Panc1 (cell line): Measurements from ENCODE around the gene ABHD11. TPM values are rescaled to one million over a fixed set of nuclear protein-coding genes. Genes with fewer than 3 reads are reported as not detected.

Experiments used
- ATAC-seq: fragments of 200-7000 bp; cut with Tn5 transposase; 2 replicates; pipeline ENCODE4 v1.9.1; 2020; ENCODE audit warnings: mild to moderate bottlenecking, moderate library complexity
- BruUV-seq: library from RNA; stranded (reverse); fragments of 400-500 nt; replicated peaks from 2 replicates; lab custom pipeline; 2021; lab: Mats Ljungman, UMichigan
- CTCF ChIA-PET: fragments of 300-600 bp; sonication (Branson Sonifier 250); formaldehyde crosslinking; loops from one replicate; lab custom pipeline; 2022; ENCODE audit warnings: antibody characterized with exemption; lab: Charles Lee
- POLR2A ChIA-PET: fragments of 300-600 bp; sonication (Branson Sonifier 250); formaldehyde crosslinking; loops from one replicate; lab custom pipeline; 2022; ENCODE audit warnings: antibody characterized with exemption; lab: Charles Lee
- DNase-seq: peaks from one replicate; pipeline ENCODE4 v3.0.0-alpha.2; 2010; ENCODE audit warnings: low read depth, low spot score
- H3K27ac ChIP-seq: 2 replicates; pipeline ENCODE4 v1.5.1; 2011; ENCODE audit warnings: mild to moderate bottlenecking, low read length, inconsistent platforms
- H3K27me3 ChIP-seq: fragments of 200-500 bp; sonication (Bioruptor generic); 2 replicates; pipeline ENCODE4 v1.6.0; 2014; ENCODE audit warnings: low read length, inconsistent platforms; ENCODE audit not compliant: control insufficient read depth, insufficient read depth
- H3K36me3 ChIP-seq: fragments of 200-500 bp; sonication (Bioruptor generic); 2 replicates; pipeline ENCODE4 v1.5.1; 2014; ENCODE audit warnings: inconsistent platforms, mild to moderate bottlenecking, low read length, moderate library complexity; ENCODE audit not compliant: control insufficient read depth, insufficient read depth
- H3K4me1 ChIP-seq: 2 replicates; pipeline ENCODE4 v1.5.1; 2011; ENCODE audit warnings: inconsistent platforms, mild to moderate bottlenecking, low read length, moderate library complexity; ENCODE audit not compliant: control insufficient read depth, insufficient read depth
- H3K4me3 ChIP-seq, 2 experiments: 2 replicates each; pipeline ENCODE4 v1.5.1; 2011 to 2012; ENCODE audit warnings: low read depth in 2 of 2, low read length in 2 of 2, mild to moderate bottlenecking in 2 of 2, inconsistent platforms in 1 of 2, moderate library complexity in 1 of 2
- H3K9me3 ChIP-seq: fragments of 200-500 bp; sonication (Bioruptor generic); 2 replicates; pipeline ENCODE4 v1.5.1; 2014; ENCODE audit warnings: low read depth, mild to moderate bottlenecking, inconsistent platforms, low read length, moderate library complexity; ENCODE audit not compliant: control insufficient read depth, insufficient read depth
- CTCF ChIP-seq: fragments of 450-650 bp; IDR thresholded peaks from 2 replicates; pipeline ENCODE4 v1.5.1; 2017; ENCODE audit warnings: mild to moderate bottlenecking
- POLR2AphosphoS5 ChIP-seq: IDR thresholded peaks from 2 replicates; pipeline ENCODE4 v1.6.1; 2012; ENCODE audit warnings: mild to moderate bottlenecking, low read depth, low read length, moderate library complexity
- REST ChIP-seq, 2 experiments: IDR thresholded peaks; 2 replicates each; pipeline ENCODE4 v1.6.1; 2011 to 2012; ENCODE audit warnings: low read depth in 2 of 2, control low read depth in 1 of 2, low read length in 1 of 2, mild to moderate bottlenecking in 1 of 2, moderate library complexity in 1 of 2; ENCODE audit not compliant: insufficient read depth in 1 of 2
- SIN3A ChIP-seq: IDR thresholded peaks from 2 replicates; pipeline ENCODE4 v1.6.1; 2012; ENCODE audit warnings: low read depth, mild to moderate bottlenecking, low read length, moderate library complexity, borderline replicate concordance; ENCODE audit not compliant: insufficient read depth
- TCF7L2 ChIP-seq: IDR thresholded peaks from 2 replicates; pipeline ENCODE4 v1.6.1; 2011; ENCODE audit warnings: mild to moderate bottlenecking, low read depth, low read length, inconsistent platforms
- in situ Hi-C: cut with HindIII; loops from 2 replicates; pipeline ENCODE4 v1.10.0; 2016; ENCODE audit warnings: low sequenced_read_pairs, low pct_unique_long_range_greater_than_20kb
- intact Hi-C: fragments of 100-400 bp; cut with micrococcal nuclease; formaldehyde crosslinking; loops from one replicate; pipeline ENCODE4 v1.10.0; 2022; ENCODE audit not compliant: unreplicated experiment
- total RNA-seq: library from RNA; stranded (reverse); gene quantifications from one replicate; pipeline ENCODE4 v1.2.1, GENCODE V29; 2021; ENCODE audit not compliant: unreplicated experiment

Gene ABHD11
- total RNA-seq, 1 experiment from 2014 or later = 54.2 TPM

GRCh38 chr7:73702665-73703064 is 35.9 kb downstream of the ABHD11 start:
- no peak for TF ChIP-seq SIN3A
- peaks cover 80% of the 10 kb centered on the region for H3K4me1 ChIP-seq
- H3K36me3 ChIP-seq = no peaks in the 10 kb centered on the region; the same call in none of the 2 replicates
- in situ Hi-C loops (no loop called here), intact Hi-C loops (no loop called here)
- H3K27me3 ChIP-seq = no peaks in the 10 kb centered on the region
- POLR2A ChIA-PET = interaction anchor here (1.1 kb wide), 1 partner anchor 10 kb away, joined by 3 read pairs; no protein-coding TSS in a partner anchor
- DNase-seq = no peak
- no peak overlapping the region for H3K4me3 ChIP-seq
- no peaks in the 10 kb centered on the region for H3K9me3 ChIP-seq
- no TSS peak for BruUV-seq
- CTCF ChIA-PET = interaction anchor here (1.1 to 1.5 kb wide), 2 partner anchors 8 to 23 kb away, joined by 4 read pairs; no protein-coding TSS in a partner anchor
- no peak for ATAC-seq
- peak overlapping the region; percentile 80 for H3K27ac ChIP-seq

GRCh38 chr7:73702226-73702625 is 36.4 kb downstream of the ABHD11 start:
- H3K36me3 ChIP-seq = no peaks in the 10 kb centered on the region; the same call in none of the 2 replicates
- TF ChIP-seq TCF7L2 = no peak
- TF ChIP-seq CTCF = no peak
- TF ChIP-seq REST (IDR thresholded peaks at IDR 0.05; ENCODE audit: insufficient read depth in 1 of 2, low read depth in 2 of 2, low read length in 1 of 2) = no peak
- no peak for TF ChIP-seq POLR2AphosphoS5
- no peak for TF ChIP-seq SIN3A
- peaks cover 76% of the 10 kb centered on the region for H3K4me1 ChIP-seq
- ATAC-seq (no peak), DNase-seq (no peak)
- TSS peak; percentile 26 for BruUV-seq
- in situ Hi-C loops = no loop called here
- intact Hi-C loops = no loop called here
- peak overlapping the region; percentile 80 for H3K27ac ChIP-seq
- H3K4me3 ChIP-seq = no peak overlapping the region
- CTCF ChIA-PET = interaction anchor here (1.1 to 1.5 kb wide), 3 partner anchors 9 to 23 kb away, joined by 4 read pairs; no protein-coding TSS in a partner anchor
- no peaks in the 10 kb centered on the region for H3K9me3 ChIP-seq
- POLR2A ChIA-PET = interaction anchor here (1.1 kb wide), 1 partner anchor 10 kb away, joined by 3 read pairs; no protein-coding TSS in a partner anchor
- no peaks in the 10 kb centered on the region for H3K27me3 ChIP-seq

GRCh38 chr7:73701357-73701995 is 37.1 kb downstream of the ABHD11 start:
- in situ Hi-C loops (no loop called here), intact Hi-C loops (no loop called here)
- TF ChIP-seq CTCF = peak; percentile 93
- no peak for TF ChIP-seq SIN3A
- no peak for TF ChIP-seq TCF7L2
- TF ChIP-seq REST (IDR thresholded peaks at IDR 0.05; ENCODE audit: insufficient read depth in 1 of 2, low read depth in 2 of 2, low read length in 1 of 2) = no peak
- peak; percentile 75 for TF ChIP-seq POLR2AphosphoS5
- POLR2A ChIA-PET = interaction anchor here (0.7 kb wide), 1 partner anchor 727 kb away, joined by 5 read pairs; no protein-coding TSS in a partner anchor
- no peaks in the 10 kb centered on the region; the same call in none of the 2 replicates for H3K36me3 ChIP-seq
- no TSS peak for BruUV-seq
- H3K4me1 ChIP-seq = peaks cover 68% of the 10 kb centered on the region
- no peak overlapping the region for H3K4me3 ChIP-seq
- CTCF ChIA-PET = interaction anchor here (0.6 to 1.5 kb wide), 6 partner anchors 16 to 88 kb away, joined by 3 to 5 read pairs (median 4); no protein-coding TSS in a partner anchor
- ATAC-seq (peak; percentile 41), DNase-seq (peak; percentile 76)
- H3K9me3 ChIP-seq = no peaks in the 10 kb centered on the region
- H3K27me3 ChIP-seq = no peaks in the 10 kb centered on the region
- peak overlapping the region; percentile 80 for H3K27ac ChIP-seq
